PC-9 (cell line): ENCODE data around the gene SRPX. TPM values are rescaled to one million over a fixed set of nuclear protein-coding genes. Genes with fewer than 3 reads are reported as not detected.

Experiments
- BruUV-seq: library from RNA; stranded (reverse); fragments of 400-500 nt; replicated peaks from 2 replicates; lab custom pipeline; 2021; lab: Mats Ljungman, UMichigan
- CTCF ChIA-PET: fragments of 300-600 bp; sonication (Branson Sonifier 250); formaldehyde crosslinking; loops from one replicate; lab custom pipeline; 2022; ENCODE audit warnings: antibody characterized with exemption; lab: Charles Lee
- POLR2A ChIA-PET: fragments of 300-600 bp; sonication (Branson Sonifier 250); formaldehyde crosslinking; loops from one replicate; lab custom pipeline; 2022; ENCODE audit warnings: antibody characterized with exemption; ENCODE audit not compliant: unreplicated experiment; lab: Charles Lee
- DNase-seq, 2 experiments: peaks; one replicate each; pipeline versions ENCODE4 v3.0.0 to v3.0.0-alpha.2; 2015 to 2022; ENCODE audit warnings: mixed read lengths in 1 of 2
- H2AFZ ChIP-seq: fragments of 200-600 bp; sonication (generic); 2 replicates; pipeline ENCODE4 v1.8.1; 2017; ENCODE audit warnings: antibody characterized with exemption
- H3F3A ChIP-seq: fragments of 200-600 bp; sonication (generic); 2 replicates; pipeline ENCODE4 v1.8.1; 2017; ENCODE audit warnings: antibody characterized with exemption, mild to moderate bottlenecking, low read depth; ENCODE audit not compliant: insufficient read depth
- H3K27ac ChIP-seq: fragments of 200-600 bp; sonication (generic); 2 replicates; pipeline ENCODE4 v1.6.1; 2016; ENCODE audit warnings: mixed run types
- H3K27me3 ChIP-seq: fragments of 200-600 bp; sonication (generic); 2 replicates; pipeline ENCODE4 v1.6.1; 2016; ENCODE audit warnings: low read depth, mixed run types; ENCODE audit not compliant: insufficient read depth
- H3K36me3 ChIP-seq: fragments of 200-600 bp; sonication (generic); 2 replicates; pipeline ENCODE4 v1.6.1; 2016; ENCODE audit warnings: low read depth, mixed run types
- H3K4me1 ChIP-seq: fragments of 200-600 bp; sonication (generic); replicated peaks from 2 replicates; pipeline ENCODE4 v1.6.1; 2016; ENCODE audit warnings: mixed run types; ENCODE audit not compliant: insufficient read depth
- H3K4me2 ChIP-seq: fragments of 200-600 bp; sonication (generic); 2 replicates; pipeline ENCODE4 v1.6.1; 2017; ENCODE audit warnings: mixed run types
- H3K4me3 ChIP-seq: fragments of 200-600 bp; sonication (generic); 2 replicates; pipeline ENCODE4 v1.6.1; 2016; ENCODE audit warnings: mixed run types
- H3K79me2 ChIP-seq: fragments of 200-600 bp; sonication (generic); 2 replicates; pipeline ENCODE4 v1.6.1; 2017; ENCODE audit warnings: low read depth, mixed run types
- H3K9me2 ChIP-seq: fragments of 200-600 bp; sonication (generic); 2 replicates; pipeline ENCODE4 v1.8.1; 2017; ENCODE audit warnings: mild to moderate bottlenecking; ENCODE audit not compliant: insufficient read depth
- H3K9me3 ChIP-seq: fragments of 200-600 bp; sonication (generic); 2 replicates; pipeline ENCODE4 v1.8.1; 2016; ENCODE audit warnings: low read depth; ENCODE audit not compliant: insufficient read depth
- H4K20me1 ChIP-seq: fragments of 200-600 bp; sonication (generic); 2 replicates; pipeline ENCODE4 v1.8.1; 2017; ENCODE audit not compliant: insufficient read depth
- CTCF ChIP-seq: fragments of 200-600 bp; sonication (generic); conservative IDR thresholded peaks from 2 replicates; pipeline ENCODE4 v1.6.1; 2017; ENCODE audit warnings: mixed run types, antibody characterized with exemption, mild to moderate bottlenecking, moderate library complexity
- EZH2 ChIP-seq: fragments of 200-600 bp; sonication (generic); IDR thresholded peaks from 2 replicates; pipeline ENCODE4 v1.8.0; 2017; ENCODE audit warnings: antibody characterized with exemption, low read depth
- intact Hi-C: fragments of 100-400 bp; cut with micrococcal nuclease; formaldehyde crosslinking; loops from one replicate; pipeline ENCODE4 v1.10.0; 2022; ENCODE audit not compliant: unreplicated experiment
- total RNA-seq: library from RNA; stranded (reverse); gene quantifications from 2 replicates; pipeline ENCODE4 v1.2.3, GENCODE V29; 2021

SRPX gene
- total RNA-seq, 1 experiment from 2014 or later, result not detected

GRCh38 chrX:38178396-38178795 lies 42.3 kb downstream of the SRPX start:
- Histone ChIP-seq H3K27ac (no peak overlapping the region), H3K9me2 (no peaks in the 10 kb centered on the region), H3K4me2 (no peak overlapping the region), H4K20me1 (no peaks in the 10 kb centered on the region), H3K36me3 (no peaks in the 10 kb centered on the region), H3K27me3 (no peaks in the 10 kb centered on the region), H3K4me1 (no peaks in the 10 kb centered on the region), H3F3A (no peaks in the 10 kb centered on the region), H2AFZ (no peak overlapping the region), H3K4me3 (no peak overlapping the region), H3K9me3 (no peaks in the 10 kb centered on the region), H3K79me2 (no peaks in the 10 kb centered on the region)
- POLR2A ChIA-PET, result no interaction called here
- no TSS peak for BruUV-seq
- CTCF ChIA-PET, result no interaction called here
- intact Hi-C loops, result no loop called here
- DNase-seq, result no peak
- TF ChIP-seq EZH2, result no peak
- TF ChIP-seq CTCF, result no peak

- no peak for TF ChIP-seq EZH2
- TF ChIP-seq CTCF, result no peak
- H3K4me2 ChIP-seq, result no peak overlapping the region
These were observed 45.5 kb downstream of the SRPX start for GRCh38 chrX:38175139-38175538.

GRCh38 chrX:38172596-38172995 lies 48.1 kb downstream of the SRPX start:
- Histone ChIP-seq H3K4me2 (no peak overlapping the region), H3K79me2 (no peaks in the 10 kb centered on the region), H3K4me1 (no peaks in the 10 kb centered on the region), H3K36me3 (no peaks in the 10 kb centered on the region), H3K27me3 (no peaks in the 10 kb centered on the region), H2AFZ (no peak overlapping the region), H3F3A (no peaks in the 10 kb centered on the region), H4K20me1 (no peaks in the 10 kb centered on the region), H3K27ac (no peak overlapping the region), H3K9me3 (no peaks in the 10 kb centered on the region), H3K4me3 (no peak overlapping the region), H3K9me2 (no peaks in the 10 kb centered on the region)
- no TSS peak for BruUV-seq
- CTCF ChIA-PET, result no interaction called here
- DNase-seq, result no peak
- TF ChIP-seq CTCF (no peak), EZH2 (no peak)
- POLR2A ChIA-PET, result no interaction called here
- intact Hi-C loops, result no loop called here

More at GRCh38 chrX:38175139-38175538, 45.5 kb downstream of the SRPX start:
- ChIA-PET CTCF (no interaction called here), POLR2A (no interaction called here)
- Histone ChIP-seq H3K79me2 (no peaks in the 10 kb centered on the region), H2AFZ (no peak overlapping the region), H3K27ac (no peak overlapping the region), H3K9me3 (no peaks in the 10 kb centered on the region), H3K9me2 (no peaks in the 10 kb centered on the region), H3F3A (no peaks in the 10 kb centered on the region), H3K4me3 (no peak overlapping the region), H3K27me3 (no peaks in the 10 kb centered on the region), H3K36me3 (no peaks in the 10 kb centered on the region), H3K4me1 (no peaks in the 10 kb centered on the region), H4K20me1 (no peaks in the 10 kb centered on the region)
- intact Hi-C loops, result no loop called here
- no peak for DNase-seq
- no TSS peak for BruUV-seq
